Right atrium auricular region (tissue), 2 donors: Measurements from ENCODE around the gene MROH2B. TPM values are rescaled to one million over a fixed set of nuclear protein-coding genes. Genes with fewer than 3 reads are reported as not detected.

Experiments
- DNase-seq: peaks from one replicate; pipeline ENCODE4 v3.0.0-alpha.2; 2019; ENCODE audit warnings: low spot score
- H3K27ac ChIP-seq, 2 donors: fragments of 200-600 bp; sonication (generic); 1 replicate in 1 of 2; 2 replicates in 1 of 2; pipeline ENCODE4 v1.5.1; 2016 to 2019
- H3K27me3 ChIP-seq, 2 donors: fragments of 200-600 bp; sonication (generic); one replicate each; pipeline versions ENCODE4 v1.5.1 to v1.6.0; 2017 to 2019
- H3K36me3 ChIP-seq: fragments of 200-600 bp; sonication (generic); one replicate; pipeline ENCODE4 v1.5.1; 2016
- H3K4me1 ChIP-seq, 2 donors: fragments of 200-600 bp; sonication (generic); one replicate each; pipeline versions ENCODE4 v1.5.1 to v1.6.0; 2017 to 2019
- H3K4me3 ChIP-seq, 2 donors: fragments of 200-600 bp; sonication (generic); 1 replicate in 1 of 2; 2 replicates in 1 of 2; pipeline ENCODE4 v1.5.1; 2017 to 2019; ENCODE audit warnings: mild to moderate bottlenecking in 1 of 2, moderate library complexity in 1 of 2
- H3K9me3 ChIP-seq, 2 donors: fragments of 200-600 bp; sonication (generic); one replicate each; pipeline ENCODE4 v1.5.1; 2019
- total RNA-seq, 2 donors: library from RNA; depleted of rRNA; stranded (reverse); fragments of >200 nt; gene quantifications; one replicate each; pipeline ENCODE4 v1.1.0, GENCODE V29; 2016
- TF ChIP-seq, protein P1 (sequence below), 2 donors: fragments of 200-600 bp; sonication (generic); IDR thresholded peaks; one replicate each; pipeline ENCODE4 v1.5.1; 2019; ENCODE audit warnings: antibody characterized with exemption in 2 of 2

The MROH2B gene
- under 1 TPM in 1 of 2 donors, not detected in 1; 0.15 TPM for total RNA-seq

DNA sequence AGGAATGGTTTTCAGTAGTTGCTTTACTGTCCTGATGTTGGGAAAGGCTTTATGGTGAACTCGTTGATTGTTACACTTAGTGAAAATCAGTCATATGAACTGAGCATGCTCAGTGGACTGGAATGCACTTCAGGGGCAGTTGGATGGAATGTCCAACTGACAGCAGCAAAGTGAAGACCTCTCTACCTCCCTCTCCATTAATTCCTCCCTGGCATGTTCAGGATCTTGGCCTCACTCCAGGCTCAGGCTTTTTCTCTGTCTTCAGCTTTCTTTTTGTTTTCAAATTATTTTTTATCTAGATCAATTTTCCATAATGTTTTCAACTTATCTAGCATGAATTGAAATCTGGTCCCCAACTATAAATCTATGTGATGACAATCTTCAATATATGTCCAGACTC, at the start of gene MROH2B:
Gene MROH2B (minus strand): TSS at position 101 of the 400 bp plus-strand sequence. CDS start 490 bp downstream, outside the sequence.
- Histone ChIP-seq H3K27ac (no peak within 1 kb of the TSS), H3K9me3 (no peaks in the 10 kb centered on the region)

DNA sequence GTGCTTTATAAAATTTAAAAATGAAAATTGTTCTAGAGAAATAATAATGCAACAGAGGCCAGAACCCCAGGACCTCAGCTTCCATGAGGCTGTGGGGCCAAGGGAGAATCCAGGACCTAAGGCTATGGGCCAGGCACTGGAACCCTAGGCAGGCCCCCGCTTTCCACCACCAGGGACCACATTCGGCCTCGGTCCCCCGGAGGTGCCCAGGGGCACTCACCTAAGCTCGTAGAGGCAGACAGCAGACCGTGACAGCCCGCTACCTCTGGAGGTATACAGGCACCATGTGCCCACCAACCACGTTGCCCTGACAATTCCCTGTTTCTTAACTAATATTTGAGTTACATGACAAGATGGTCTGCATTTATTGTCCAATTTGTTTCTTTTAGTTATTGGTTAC, 49.5 kb upstream of the MROH2B start:
- no peak overlapping the region for H3K27ac ChIP-seq
- H3K4me3 ChIP-seq = no peak overlapping the region
- no peaks in the 10 kb centered on the region for H3K9me3 ChIP-seq
- no peaks in the 10 kb centered on the region for H3K36me3 ChIP-seq
- H3K4me1 ChIP-seq = no peaks in the 10 kb centered on the region
- TF ChIP-seq, protein P1, sequence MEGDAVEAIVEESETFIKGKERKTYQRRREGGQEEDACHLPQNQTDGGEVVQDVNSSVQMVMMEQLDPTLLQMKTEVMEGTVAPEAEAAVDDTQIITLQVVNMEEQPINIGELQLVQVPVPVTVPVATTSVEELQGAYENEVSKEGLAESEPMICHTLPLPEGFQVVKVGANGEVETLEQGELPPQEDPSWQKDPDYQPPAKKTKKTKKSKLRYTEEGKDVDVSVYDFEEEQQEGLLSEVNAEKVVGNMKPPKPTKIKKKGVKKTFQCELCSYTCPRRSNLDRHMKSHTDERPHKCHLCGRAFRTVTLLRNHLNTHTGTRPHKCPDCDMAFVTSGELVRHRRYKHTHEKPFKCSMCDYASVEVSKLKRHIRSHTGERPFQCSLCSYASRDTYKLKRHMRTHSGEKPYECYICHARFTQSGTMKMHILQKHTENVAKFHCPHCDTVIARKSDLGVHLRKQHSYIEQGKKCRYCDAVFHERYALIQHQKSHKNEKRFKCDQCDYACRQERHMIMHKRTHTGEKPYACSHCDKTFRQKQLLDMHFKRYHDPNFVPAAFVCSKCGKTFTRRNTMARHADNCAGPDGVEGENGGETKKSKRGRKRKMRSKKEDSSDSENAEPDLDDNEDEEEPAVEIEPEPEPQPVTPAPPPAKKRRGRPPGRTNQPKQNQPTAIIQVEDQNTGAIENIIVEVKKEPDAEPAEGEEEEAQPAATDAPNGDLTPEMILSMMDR (IDR thresholded peaks at IDR 0.05) = no peak
- DNase-seq = no peak
- H3K27me3 ChIP-seq = no peaks in the 10 kb centered on the region

More for the DNA sequence above, at the start of gene MROH2B:
- Histone ChIP-seq H3K27me3 (no peaks in the 10 kb centered on the region), H3K4me3 (no peak within 1 kb of the TSS), H3K36me3 (no peaks in the 10 kb centered on the region), H3K4me1 (peaks cover 0 to 4% of the 10 kb centered on the region in 2 donors)
- no peak for DNase-seq
- TF ChIP-seq, protein P1 (IDR thresholded peaks at IDR 0.05) = no peak

DNA sequence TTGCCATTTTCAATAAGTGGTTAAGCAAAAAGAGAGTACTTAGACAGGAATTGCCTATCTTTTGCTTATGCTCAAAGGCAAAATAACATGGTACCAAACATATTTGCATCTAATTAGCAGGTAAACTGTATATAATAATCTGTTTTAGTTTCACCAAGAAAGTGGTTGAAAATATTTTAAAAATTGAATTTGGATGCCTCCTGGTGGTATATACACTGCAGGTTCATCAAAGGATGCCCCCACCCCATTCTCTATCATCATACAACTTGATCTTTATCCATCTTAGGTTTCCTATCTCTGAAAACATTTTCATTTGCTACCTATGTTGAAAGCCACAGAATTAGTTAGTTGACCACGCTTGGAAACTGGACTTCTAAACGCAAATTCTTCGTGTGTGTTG, 47.0 kb upstream of the MROH2B start:
- Histone ChIP-seq H3K4me1 (no peaks in the 10 kb centered on the region), H3K4me3 (no peak overlapping the region), H3K27ac (no peak overlapping the region), H3K27me3 (no peaks in the 10 kb centered on the region), H3K9me3 (no peaks in the 10 kb centered on the region), H3K36me3 (no peaks in the 10 kb centered on the region)
- DNase-seq = no peak
- TF ChIP-seq, protein P1 (IDR thresholded peaks at IDR 0.05) = no peak

DNA sequence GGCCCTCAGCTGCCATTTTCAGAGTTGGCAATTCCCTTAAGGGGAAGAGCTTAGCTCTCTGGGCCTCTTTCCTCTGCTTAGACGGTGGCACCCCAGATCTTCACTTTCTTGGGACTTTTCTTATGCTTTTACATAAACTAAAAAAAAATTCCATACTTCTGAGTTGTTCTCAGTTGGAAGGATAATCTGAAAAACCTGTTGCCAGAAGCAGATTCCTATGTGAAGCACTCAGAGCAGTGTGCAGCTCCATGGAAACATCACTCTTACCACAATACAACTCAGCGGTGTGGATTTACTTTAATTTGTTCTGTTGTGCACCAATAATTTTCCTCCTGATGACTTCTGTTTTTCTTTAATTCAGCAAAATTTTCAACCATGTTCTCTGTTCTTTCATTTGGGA, 44.1 kb upstream of the MROH2B start:
- Histone ChIP-seq H3K27ac (no peak overlapping the region), H3K9me3 (no peaks in the 10 kb centered on the region), H3K36me3 (no peaks in the 10 kb centered on the region), H3K27me3 (no peaks in the 10 kb centered on the region), H3K4me3 (no peak overlapping the region), H3K4me1 (no peaks in the 10 kb centered on the region)
- TF ChIP-seq, protein P1 (IDR thresholded peaks at IDR 0.05) = no peak
- no peak for DNase-seq

DNA sequence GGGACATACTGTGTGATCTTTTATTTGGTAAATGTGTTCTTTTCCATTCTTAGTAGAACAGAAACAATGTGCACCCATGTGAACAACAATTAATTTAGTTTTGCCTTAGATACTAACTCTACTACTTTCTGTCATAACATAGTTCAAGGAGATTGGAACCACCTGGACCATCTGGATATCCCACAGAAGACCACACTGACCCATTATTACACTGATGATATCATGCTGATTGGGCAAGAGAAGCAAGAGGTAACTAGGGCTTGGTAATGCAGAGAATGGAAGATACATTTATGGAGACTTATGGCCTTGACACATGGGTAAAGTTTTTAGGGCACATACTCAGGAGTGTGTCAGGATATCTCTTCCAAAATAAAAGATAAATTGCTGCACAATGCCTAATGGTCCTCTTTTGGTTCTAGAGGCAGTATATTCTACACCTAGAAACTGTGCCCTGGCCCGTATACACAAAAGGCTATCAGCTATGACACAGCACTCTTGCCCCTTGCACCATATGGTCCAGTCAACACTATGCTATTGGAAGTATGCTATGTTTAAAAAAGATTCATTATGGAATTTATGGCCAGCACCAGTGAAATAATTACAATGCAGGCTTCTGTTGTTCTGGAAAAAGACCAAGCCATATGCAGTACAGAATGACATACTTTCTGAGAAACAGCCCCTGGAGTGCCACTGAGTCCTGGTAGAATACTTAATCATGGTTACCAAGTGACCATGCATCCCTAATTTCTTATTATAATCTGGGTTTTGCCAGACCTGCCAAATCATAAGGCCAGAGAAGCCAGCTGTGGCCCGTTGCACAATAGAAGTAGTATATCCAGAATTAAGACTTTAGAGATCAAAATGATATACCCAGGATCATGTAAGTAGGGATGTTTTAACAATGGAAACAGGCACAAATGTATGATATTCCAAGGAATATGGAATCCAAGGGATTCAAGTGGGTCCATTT, 41.6 kb upstream of the MROH2B start:
- DNase-seq = no peak
- Histone ChIP-seq H3K9me3 (no peaks in the 10 kb centered on the region), H3K4me3 (no peak overlapping the region), H3K27me3 (no peaks in the 10 kb centered on the region), H3K36me3 (no peaks in the 10 kb centered on the region), H3K4me1 (no peaks in the 10 kb centered on the region), H3K27ac (no peak overlapping the region)
- TF ChIP-seq, protein P1 (IDR thresholded peaks at IDR 0.05) = no peak
